ENCODE data around the gene UGT2B17.
"Not testable (repeated sequence)": the region's sequence is repeated elsewhere in the genome, so short reads cannot be mapped to it uniquely, and the experiment has no call there.

The UGT2B17 gene

DNA sequence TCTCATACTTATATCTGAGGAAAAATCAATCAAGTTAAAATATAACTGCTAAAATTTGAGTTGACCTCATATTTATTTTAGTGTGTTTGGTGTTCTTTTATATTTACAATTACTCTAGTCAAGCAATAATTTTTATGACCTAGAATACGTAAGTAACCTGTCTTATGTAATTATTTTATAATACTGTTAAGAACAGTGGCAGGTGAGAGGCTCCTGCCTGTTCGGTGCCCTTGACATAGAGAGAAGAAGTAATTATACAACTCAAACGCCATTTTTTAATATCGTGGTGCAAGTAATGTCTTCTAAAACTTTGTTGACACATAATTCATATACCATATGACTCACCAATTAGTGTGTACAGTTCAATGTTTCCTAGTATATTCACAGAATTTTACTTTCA lies 7.6 kb downstream of the UGT2B17 start:
- DNase-seq: not testable (repeated sequence)

DNA sequence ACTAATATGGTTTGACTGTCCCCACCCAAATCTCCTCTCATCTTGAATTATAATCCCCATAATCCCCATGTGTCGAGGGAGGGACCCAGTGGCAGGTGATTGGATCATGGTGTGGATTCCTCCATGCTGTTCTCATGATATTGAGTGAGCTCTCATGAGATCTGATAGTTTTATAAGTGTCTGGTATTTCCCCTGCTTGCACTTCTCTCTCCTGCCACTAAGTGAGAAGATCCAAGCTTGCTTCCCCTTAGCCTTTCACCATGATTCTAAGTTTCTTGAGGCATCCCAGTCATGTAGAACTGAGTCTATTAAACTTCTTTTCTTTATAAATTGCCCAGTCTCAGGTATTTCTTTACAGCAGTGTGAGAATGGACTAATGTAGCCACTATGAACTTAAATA lies 9.8 kb downstream of the UGT2B17 start:
- DNase-seq: not testable (repeated sequence)

DNA sequence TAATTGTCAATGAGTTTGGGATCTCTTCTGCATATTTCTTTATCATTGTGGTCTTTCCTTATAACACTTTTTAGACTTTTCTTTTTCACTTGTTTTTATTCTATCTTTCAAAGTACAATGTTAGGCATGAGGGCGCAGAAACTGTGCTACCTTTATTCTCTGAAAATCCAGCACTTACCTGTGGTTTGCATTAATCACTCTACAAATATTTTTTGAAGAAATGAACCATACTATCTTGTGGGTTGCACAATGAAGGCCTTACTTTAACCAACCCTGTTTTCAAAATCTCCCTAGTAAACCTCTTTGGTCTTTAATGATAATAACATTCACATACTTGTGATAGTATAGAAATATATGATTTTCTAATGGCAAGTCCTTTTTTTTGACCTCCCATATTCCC lies 11.0 kb downstream of the UGT2B17 start:
- DNase-seq: not testable (repeated sequence)

DNA sequence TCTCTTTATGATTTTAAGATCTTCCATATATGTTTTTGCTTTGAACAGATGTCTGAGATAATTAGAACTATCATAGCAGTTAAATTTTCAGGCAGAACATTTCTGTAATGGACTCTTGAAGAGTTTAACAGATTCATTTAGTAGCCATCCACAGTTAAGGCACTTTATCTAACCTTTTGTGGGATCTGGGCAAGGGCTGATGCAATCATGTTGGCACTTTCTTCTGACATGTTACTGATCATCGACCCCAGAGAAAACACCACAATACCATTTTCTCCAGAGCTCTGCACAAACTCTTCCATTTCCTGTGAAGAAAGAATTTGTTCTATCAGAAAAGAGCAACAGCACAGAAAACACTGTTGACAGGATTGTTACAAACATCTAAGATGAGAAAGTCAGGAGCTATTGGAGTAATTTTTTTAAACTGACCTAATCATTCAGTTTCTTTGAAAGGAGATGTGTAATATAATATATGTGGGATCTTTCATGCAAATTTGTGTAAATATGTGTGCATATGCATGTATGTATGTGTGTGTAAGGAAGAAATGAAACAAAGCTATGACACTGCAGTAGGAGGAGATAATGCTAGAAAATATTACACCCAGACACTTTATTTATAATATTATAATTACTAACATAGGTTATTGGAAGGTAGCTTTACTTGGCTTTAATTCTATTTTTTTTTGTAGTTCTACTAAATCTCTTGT lies 15.6 kb downstream of the UGT2B17 start:
- DNase-seq: not testable (repeated sequence)

DNA sequence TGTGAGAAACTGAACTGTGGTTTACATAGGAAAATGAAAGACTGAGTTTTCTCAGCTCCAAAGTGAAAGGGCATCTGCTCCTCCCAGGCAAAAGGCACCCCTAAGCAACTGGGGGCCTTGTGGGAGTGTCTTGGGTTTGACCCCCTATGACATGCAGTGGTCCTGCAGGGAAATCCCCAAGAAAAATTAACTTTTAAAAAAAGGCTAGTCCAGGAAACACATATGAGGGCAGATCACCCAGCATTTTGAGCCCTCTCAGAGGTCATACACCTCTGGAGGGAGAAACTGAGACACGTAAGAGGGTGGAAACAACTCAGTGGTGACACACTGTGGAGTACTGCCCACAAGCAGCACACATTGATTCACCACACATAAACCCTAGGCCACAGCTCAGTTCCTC lies 22.3 kb downstream of the UGT2B17 start:
- not testable (repeated sequence) for DNase-seq

DNA sequence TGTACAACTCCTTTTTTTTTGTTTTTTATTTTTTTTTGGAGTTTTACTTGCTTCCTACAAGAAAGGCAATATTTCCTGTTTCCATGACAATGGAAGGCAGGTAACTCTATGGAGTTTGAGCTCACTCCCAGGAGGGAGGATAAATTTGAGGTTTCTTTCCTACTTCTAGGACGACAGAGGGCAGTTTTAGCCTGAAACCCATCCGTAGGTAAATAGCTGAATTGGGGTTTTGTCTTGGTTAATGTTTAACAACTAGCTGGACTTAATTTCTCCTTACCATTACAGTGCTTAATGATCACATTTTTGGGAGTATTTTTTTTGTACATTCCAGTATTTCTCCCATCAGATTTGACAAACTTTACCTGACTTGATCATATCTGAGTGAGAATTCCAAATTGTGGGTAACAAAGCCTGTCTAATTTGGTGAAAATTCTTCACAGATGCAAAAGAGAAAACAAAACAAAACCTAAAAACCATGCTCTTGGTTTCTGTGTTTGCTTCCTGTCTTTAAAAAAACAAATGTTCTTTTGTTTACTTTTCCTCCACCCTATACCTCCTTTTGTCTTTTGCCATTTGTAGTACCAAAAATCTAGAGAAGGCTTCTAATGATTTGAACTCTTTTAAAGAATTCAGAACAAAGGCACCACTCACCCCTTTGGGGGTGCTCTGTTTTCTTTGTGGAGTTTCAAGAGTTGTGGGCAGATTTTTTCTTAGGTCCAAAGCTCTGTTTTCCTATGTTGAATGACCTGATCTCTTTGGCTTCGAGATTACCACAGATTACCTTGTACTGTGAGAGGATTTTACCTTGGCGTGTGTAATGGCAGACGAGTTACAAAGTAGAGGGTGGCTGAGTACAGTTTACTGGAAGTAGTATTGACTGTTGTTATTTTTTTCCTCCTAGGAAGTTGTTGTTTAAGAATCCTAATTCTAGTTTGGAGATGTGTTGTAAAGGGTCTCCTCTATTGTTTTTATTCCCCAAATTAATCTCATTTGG lies 23.0 kb downstream of the UGT2B17 start:
- DNase-seq: not testable (repeated sequence)

DNA sequence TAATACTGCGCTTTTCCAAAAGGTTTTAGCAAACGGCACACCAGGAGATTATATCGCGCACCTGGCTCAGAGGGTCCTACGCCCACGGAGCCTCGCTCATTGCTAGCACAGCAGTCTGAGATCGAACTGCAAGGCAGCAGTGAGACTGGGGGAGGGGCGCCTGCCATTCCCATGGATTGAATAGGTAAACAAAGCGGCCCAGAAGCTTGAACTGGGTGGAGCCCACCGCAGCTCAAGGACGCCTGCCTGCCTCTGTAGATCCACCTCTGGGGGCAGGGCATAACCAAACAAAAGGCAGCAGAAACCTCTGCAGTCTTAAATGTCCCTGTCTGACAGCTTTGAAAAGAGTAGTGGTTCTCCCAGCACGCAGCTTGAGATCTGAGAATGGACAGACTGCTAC lies 33.4 kb downstream of the UGT2B17 start:
- not testable (repeated sequence) for DNase-seq

DNA sequence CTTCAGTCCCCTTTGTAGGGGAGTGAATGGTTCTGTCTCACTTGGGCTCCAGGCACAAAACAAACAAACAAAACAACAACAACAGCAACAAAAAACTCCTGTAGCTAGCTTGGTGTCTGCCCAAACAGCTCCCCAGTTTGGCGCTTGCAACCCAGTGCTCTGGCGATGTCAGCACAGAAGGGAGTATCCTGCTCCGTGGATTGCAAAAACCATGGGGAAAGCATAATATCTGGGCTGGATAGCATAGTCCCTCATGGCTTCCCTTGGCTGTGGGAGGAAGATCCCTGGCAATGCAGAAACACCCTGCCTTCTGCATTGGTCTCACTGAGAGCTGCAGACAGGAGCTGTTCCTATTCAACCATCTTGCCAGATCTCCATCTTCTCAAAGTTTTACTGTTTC lies 39.7 kb downstream of the UGT2B17 start:
- DNase-seq: no peak

DNA sequence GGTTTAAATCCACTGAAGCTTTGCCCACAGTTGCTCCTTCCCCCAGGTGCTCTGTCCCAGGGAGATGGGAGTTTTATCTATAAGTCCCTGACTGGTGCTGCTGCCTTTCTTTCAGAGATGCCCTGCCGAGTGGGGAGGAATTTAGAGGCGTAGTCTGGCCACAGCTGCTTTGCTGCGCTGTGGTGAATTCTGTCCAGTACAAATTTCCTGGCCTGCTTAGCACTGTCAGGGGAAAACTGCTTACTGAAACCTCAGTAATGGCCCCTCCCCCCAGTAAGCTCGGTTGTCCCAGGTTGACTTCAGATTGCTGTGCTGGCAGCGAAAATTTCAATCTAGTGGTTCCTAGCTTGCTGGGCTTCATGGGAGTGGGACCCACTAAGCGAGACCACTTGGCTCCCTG lies 40.1 kb downstream of the UGT2B17 start:
- DNase-seq: no peak

DNA sequence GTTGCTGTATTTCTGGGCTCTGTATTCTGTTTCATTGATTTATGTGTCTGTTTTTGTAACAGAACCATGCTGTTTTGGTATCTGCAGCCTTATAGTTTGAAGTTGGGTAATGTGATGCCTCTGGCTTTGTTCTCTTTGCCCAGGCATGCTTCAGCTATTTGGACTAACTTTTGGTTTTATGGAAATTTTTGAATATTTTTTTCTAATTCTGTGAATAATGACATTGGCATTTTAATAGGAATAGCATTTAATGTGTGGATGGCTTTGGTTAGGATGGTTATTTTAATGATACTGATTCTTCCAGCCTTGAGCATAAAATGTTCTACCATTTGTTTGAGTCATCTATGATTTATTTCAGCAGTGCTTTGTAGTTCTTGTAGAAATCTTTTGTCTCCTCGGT lies 53.9 kb downstream of the UGT2B17 start:
- not testable (repeated sequence) for DNase-seq

DNA sequence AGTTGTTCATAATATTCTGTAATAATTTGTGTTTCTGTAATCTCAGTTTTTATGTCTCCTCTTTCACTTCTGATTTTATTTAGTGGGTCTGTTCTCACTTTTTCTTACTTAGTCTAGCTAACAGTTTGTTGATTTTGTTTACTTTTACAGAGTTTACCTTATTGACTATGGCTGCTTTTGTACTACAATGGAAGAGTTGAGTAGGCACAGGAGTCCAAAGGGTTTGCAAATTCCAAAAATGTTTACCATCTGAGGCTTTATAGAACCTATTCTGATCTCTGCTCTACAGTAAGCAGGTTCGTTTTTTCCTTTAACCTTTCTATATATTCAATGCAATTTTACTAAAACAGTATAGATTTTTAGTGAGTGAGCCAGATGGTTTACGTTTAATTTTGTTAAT lies 55.1 kb downstream of the UGT2B17 start:
- no peak for DNase-seq

DNA sequence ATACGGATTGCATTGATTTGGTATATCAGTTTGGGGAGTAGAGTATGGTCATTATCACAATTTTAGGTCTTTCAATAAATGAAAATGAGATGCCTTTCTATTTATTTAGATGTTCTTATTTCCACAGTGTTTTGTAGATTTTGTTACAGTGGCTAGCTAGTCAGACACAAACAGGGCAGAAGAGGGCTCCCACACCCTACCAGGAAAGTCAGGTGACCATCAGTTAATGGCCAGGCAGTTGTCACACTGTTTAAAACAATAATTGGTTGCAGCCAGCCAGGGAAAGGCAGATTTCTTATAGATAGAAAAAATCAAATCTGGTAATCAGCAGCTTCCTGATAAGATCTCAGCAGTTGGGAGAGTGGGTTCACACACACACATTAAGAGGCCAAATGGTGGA lies 57.2 kb downstream of the UGT2B17 start:
- DNase-seq: no peak

DNA sequence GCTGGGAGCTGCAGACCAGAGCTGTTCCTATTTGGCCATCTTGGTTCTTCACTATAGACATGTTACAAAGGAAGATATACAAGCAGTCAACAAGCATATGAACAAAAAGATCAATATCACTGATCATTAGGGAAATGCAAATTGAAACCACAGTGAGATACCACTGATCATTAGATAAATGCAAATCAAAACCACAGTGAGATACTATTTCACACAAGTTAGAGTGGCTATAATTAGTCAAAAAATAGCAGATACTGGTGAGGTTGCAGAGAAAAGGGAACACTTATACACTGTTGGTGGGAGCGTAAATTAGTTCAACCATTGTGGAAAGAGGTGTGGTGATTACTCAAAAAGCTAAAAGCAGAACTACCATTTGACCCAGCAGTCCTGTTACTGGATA lies 70.7 kb downstream of the UGT2B17 start:
- DNase-seq: not testable (repeated sequence)

DNA sequence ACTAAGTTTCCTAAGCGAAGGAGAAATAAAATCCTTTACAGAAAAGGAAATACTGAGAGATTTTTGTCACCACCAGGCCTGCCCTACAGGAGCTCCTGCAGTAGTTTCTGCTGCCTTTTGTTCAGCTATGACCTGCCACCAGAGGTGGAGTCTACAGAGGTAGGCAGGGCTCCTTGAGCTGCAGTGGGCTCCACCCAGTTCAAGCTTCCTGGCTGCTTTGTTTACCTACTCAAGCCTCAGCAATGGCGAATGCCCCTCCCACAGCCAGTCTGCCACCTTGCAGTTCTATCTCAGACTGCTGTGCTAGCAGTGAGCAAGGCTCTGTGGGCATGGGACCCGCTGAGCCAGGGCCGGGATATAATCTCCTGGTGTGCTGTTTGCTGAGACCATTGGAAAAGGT lies 71.3 kb downstream of the UGT2B17 start:
- DNase-seq: not testable (repeated sequence)

DNA sequence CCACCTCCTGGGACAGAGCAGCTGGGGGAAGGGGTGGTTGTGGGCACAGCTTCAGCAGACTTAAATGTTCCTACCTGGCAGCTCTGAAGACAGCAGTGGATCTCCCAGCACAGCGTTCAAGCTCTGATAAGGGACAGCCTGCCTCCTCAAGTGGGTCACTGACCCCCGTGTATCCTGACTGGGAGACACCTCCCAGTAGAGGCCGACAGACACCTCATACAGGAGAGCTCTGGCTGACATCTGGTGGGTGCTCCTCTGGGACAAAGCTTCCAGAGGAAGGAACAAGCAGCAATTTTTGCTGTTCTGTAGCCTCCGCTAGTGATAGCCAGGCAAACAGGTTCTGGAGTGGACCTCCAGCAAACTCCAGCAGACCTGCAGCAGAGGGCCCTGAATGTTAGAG lies 72.7 kb downstream of the UGT2B17 start:
- DNase-seq: not testable (repeated sequence)

DNA sequence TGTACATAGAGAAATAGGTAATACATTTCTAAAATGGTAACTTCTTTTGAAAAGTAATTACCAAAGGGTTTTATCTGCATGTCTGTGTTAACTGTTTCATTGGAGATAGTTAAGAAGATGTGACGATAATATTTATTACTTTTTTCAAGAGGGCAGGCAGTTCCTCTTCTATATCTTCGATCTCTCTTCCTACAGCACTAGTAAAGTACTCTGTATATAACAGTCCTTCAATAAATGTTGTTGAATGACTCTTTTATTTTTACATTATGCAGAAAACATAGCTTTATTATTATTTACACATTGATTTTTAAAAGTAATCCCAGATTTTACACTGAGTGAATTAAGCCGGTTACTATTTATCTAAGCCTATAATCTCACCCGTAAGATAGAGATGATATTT lies 77.1 kb downstream of the UGT2B17 start:
- DNase-seq: no peak

DNA sequence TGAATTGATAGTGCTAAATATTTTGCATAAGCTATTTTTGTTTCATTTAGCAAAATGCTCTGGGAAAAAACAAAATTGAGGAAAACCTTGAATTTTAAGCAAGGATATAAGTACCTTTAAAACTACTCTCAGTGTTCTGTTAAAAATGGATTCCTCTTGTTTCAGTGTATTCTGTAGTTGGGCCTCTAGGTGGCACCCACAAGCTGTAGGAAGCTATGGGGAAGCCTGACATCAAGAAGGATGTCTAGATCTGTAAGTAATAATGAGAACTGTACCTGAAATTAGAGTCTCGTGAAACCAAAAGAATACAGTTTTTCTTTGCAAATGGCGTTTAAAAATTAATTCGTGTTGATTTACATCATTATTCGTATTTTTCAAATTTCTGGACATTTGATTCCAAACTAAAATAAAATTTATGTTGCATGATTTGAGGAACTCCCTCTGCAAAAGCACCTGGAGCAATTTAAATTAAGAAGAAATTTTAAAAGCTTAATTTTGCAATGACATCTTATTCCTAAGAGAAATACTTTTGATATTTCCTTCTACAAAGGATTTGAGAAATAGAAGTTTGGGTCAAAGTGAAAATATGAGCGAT lies 77.6 kb downstream of the UGT2B17 start:
- peak; percentile 11 for DNase-seq

DNA sequence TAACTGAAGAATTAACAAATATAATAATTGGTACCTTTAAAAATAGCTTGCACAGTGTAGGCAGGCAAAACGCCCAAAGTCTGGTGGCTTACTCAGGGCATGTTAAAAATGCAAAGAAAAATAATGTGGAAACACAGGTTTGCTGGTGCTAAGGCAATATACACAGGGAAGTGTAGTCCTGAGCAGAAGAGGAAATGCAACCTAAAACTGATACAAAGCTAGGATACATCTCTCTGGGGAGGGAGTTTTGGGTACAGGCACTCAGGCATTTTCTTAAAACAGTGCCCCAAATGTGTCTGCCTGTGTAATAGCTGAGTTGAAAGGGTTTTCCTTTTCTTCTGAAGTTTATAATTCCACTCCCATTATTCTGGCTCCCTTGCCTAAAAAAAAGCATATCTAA lies 81.4 kb downstream of the UGT2B17 start:
- DNase-seq: no peak

DNA sequence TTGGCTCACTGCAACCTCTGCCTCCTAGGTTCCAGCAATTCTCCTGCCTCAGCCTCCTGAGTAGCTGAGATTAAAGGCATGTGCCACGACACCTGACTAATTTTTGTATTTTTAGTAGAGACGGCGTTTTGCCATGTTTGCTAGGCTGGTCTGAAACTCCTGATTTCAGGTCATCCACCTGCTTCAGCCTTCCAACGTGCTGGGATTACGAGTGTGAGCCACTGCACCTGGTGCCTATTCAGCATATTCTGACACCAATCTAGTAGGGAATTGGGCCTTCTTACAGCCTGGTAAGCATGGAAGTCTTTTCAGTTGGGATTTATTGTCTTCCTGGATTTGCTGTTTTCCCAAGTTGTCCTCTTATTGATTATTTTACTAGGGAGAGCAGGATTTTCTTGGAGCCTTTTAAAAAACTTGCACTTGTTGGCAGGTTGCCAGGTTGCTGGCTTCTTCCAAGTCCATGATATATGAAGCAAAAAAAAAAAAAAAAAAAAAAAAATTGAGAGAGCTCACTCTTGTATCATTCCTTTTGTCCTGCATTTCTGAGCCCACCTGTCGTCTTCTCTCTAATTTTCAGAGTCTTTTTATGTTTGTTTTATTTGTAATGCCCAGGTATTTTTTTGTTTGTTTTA lies 85.2 kb downstream of the UGT2B17 start:
- no peak for DNase-seq

DNA sequence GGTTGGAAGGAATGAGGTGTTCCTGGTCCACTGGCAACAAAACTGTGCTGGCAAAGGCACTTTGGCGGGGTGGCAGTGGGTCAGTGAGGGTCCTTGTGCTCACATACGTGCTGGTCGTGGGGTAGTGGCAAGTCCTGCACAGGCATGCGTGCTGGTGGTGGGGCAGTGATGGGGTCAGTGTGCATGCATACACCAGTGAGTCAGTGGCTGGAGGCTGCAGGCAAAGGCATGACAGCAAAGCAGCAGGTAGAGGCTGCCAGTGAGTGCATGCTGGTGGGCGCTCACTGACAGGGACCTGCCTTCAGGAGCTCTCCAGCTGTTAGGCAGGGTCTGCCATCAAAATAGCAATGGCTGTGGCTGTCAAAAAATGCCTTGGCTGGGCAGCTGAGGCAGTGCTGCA lies 86.8 kb downstream of the UGT2B17 start:
- no peak for DNase-seq
